HG03196 (cell line): ENCODE data around the gene GDF2.

Experiments used
- ATAC-seq: cut with Tn5 transposase; IDR thresholded peaks from one replicate; pipeline ENCODE4 v1.9.1; 2021; ENCODE audit not compliant: unreplicated experiment

GDF2 gene

GRCh38 chr10:47331954-47332353 lies 9.7 kb downstream of the GDF2 start:
- no peak for ATAC-seq

- ATAC-seq, result no peak
Observed at GRCh38 chr10:47332371-47332770, 10.1 kb downstream of the GDF2 start.

- ATAC-seq, result no peak
Observed at GRCh38 chr10:47332946-47333345, 10.7 kb downstream of the GDF2 start.

GRCh38 chr10:47333532-47333931 lies 11.3 kb downstream of the GDF2 start:
- no peak for ATAC-seq

- no peak for ATAC-seq
Observed at GRCh38 chr10:47334466-47335295, 12.4 kb downstream of the GDF2 start.

GRCh38 chr10:47335906-47336305 lies 13.7 kb downstream of the GDF2 start:
- ATAC-seq, result no peak

GRCh38 chr10:47336387-47337134 lies 14.3 kb downstream of the GDF2 start:
- ATAC-seq, result no peak

GRCh38 chr10:47337310-47337709 lies 15.1 kb downstream of the GDF2 start:
- no peak for ATAC-seq

- no peak for ATAC-seq
Observed at GRCh38 chr10:47339186-47339735, 17.0 kb downstream of the GDF2 start.

- no peak for ATAC-seq
Observed at GRCh38 chr10:47339759-47340607, 17.7 kb downstream of the GDF2 start.

GRCh38 chr10:47340608-47341170 lies 18.4 kb downstream of the GDF2 start:
- ATAC-seq, result no peak

- no peak for ATAC-seq
Observed at GRCh38 chr10:47344996-47345870, 23.0 kb downstream of the GDF2 start.

- no peak for ATAC-seq
Observed at GRCh38 chr10:47346581-47347302, 24.5 kb downstream of the GDF2 start.

- no peak for ATAC-seq
Observed at GRCh38 chr10:47347303-47347675, 25.0 kb downstream of the GDF2 start.

GRCh38 chr10:47348138-47348651 lies 25.9 kb downstream of the GDF2 start, which contains the start of gene RBP3:
RBP3 (plus strand) TSS chr10:47348363; CDS start chr10:47348485, 122 bp downstream.
- ATAC-seq, result no peak

GRCh38 chr10:47348661-47349470 lies 26.6 kb downstream of the GDF2 start:
- ATAC-seq, result no peak

- no peak for ATAC-seq
Observed at GRCh38 chr10:47349516-47349915, 27.3 kb downstream of the GDF2 start.

- no peak for ATAC-seq
Observed at GRCh38 chr10:47349941-47350371, 27.7 kb downstream of the GDF2 start.
